CD8-positive, alpha-beta memory T cell (primary cell): ENCODE data around the gene CDC45. TPM values are rescaled to one million over a fixed set of nuclear protein-coding genes. Genes with fewer than 3 reads are reported as not detected.

Source experiments
- CTCF ChIA-PET: fragments of 350-600 bp; sonication (Branson Sonifier 250); formaldehyde crosslinking; loops from one replicate; lab custom pipeline; 2021; ENCODE audit warnings: antibody characterized with exemption; lab: Charles Lee
- POLR2A ChIA-PET: fragments of 350-600 bp; sonication (Branson Sonifier 250); formaldehyde crosslinking; loops from one replicate; lab custom pipeline; 2021; ENCODE audit warnings: antibody characterized with exemption; lab: Charles Lee
- DNase-seq, 5 donors: peaks; one replicate each; pipeline versions ENCODE4 v3.0.0 to v3.0.0-alpha.2; 2020 to 2022; ENCODE audit warnings: mixed read lengths in 1 of 5
- H3K27ac ChIP-seq: one replicate; pipeline ENCODE4 v1.7.0; 2013; ENCODE audit warnings: low read depth, mild to moderate bottlenecking, low read length, moderate library complexity
- H3K27me3 ChIP-seq: 2 replicates; pipeline ENCODE4 v1.7.0; 2013; ENCODE audit warnings: low read length, mild to moderate bottlenecking; ENCODE audit not compliant: insufficient read depth, poor library complexity, severe bottlenecking
- H3K36me3 ChIP-seq: 2 replicates; pipeline ENCODE4 v1.7.0; 2013; ENCODE audit warnings: mild to moderate bottlenecking, low read length, moderate library complexity; ENCODE audit not compliant: insufficient read depth
- H3K4me1 ChIP-seq: 2 replicates; pipeline ENCODE4 v1.7.0; 2013; ENCODE audit warnings: mild to moderate bottlenecking, low read length, moderate library complexity; ENCODE audit not compliant: insufficient read depth
- H3K4me3 ChIP-seq: 2 replicates; pipeline ENCODE4 v1.7.0; 2013; ENCODE audit warnings: mild to moderate bottlenecking, low read length
- H3K9me3 ChIP-seq: 2 replicates; pipeline ENCODE4 v1.7.0; 2013; ENCODE audit warnings: mild to moderate bottlenecking, low read length
- H3K27ac Mint-ChIP-seq, 8 donors: one replicate each; pipeline ENCODE4 v1.8.0; 2020 to 2021; ENCODE audit warnings: mixed read lengths in 8 of 8, mild to moderate bottlenecking in 6 of 8, inconsistent platforms in 3 of 8, moderate library complexity in 3 of 8
- H3K27me3 Mint-ChIP-seq, 2 donors: one replicate each; pipeline ENCODE4 v1.8.0; 2020 to 2021; ENCODE audit warnings: mixed read lengths in 2 of 2, mild to moderate bottlenecking in 1 of 2, moderate library complexity in 1 of 2
- H3K36me3 Mint-ChIP-seq, 3 donors: one replicate each; pipeline ENCODE4 v1.8.0; 2020 to 2021; ENCODE audit warnings: mixed read lengths in 3 of 3, inconsistent platforms in 1 of 3, mild to moderate bottlenecking in 1 of 3
- H3K4me1 Mint-ChIP-seq, 3 donors: one replicate each; pipeline ENCODE4 v1.8.0; 2020 to 2021; ENCODE audit warnings: mixed read lengths in 3 of 3, inconsistent platforms in 1 of 3, mild to moderate bottlenecking in 1 of 3
- H3K4me3 Mint-ChIP-seq, 7 donors: one replicate each; pipeline ENCODE4 v1.8.0; 2020 to 2021; ENCODE audit warnings: mixed read lengths in 7 of 7, mild to moderate bottlenecking in 6 of 7, moderate library complexity in 4 of 7, inconsistent platforms in 2 of 7
- H3K9me3 Mint-ChIP-seq, 5 donors: one replicate each; pipeline ENCODE4 v1.8.0; 2020 to 2022; ENCODE audit warnings: mixed read lengths in 5 of 5, mild to moderate bottlenecking in 3 of 5, moderate library complexity in 2 of 5, inconsistent platforms in 1 of 5
- polyA plus RNA-seq: library from polyadenylated mRNA; unstranded; fragments of 300-500 nt; fragmentation: Illumina TruSeq; gene quantifications from one replicate; pipeline ENCODE4 v1.2.3, GENCODE V29; 2021
- total RNA-seq, 2 experiments: library from RNA; stranded (reverse); gene quantifications; one replicate each; pipeline ENCODE4 v1.2.3, GENCODE V29; 2021

The CDC45 gene
- total and polyA plus RNA-seq, 3 experiments from 2014 or later, result 0.17 to 101 (median 99.0) TPM

DNA sequence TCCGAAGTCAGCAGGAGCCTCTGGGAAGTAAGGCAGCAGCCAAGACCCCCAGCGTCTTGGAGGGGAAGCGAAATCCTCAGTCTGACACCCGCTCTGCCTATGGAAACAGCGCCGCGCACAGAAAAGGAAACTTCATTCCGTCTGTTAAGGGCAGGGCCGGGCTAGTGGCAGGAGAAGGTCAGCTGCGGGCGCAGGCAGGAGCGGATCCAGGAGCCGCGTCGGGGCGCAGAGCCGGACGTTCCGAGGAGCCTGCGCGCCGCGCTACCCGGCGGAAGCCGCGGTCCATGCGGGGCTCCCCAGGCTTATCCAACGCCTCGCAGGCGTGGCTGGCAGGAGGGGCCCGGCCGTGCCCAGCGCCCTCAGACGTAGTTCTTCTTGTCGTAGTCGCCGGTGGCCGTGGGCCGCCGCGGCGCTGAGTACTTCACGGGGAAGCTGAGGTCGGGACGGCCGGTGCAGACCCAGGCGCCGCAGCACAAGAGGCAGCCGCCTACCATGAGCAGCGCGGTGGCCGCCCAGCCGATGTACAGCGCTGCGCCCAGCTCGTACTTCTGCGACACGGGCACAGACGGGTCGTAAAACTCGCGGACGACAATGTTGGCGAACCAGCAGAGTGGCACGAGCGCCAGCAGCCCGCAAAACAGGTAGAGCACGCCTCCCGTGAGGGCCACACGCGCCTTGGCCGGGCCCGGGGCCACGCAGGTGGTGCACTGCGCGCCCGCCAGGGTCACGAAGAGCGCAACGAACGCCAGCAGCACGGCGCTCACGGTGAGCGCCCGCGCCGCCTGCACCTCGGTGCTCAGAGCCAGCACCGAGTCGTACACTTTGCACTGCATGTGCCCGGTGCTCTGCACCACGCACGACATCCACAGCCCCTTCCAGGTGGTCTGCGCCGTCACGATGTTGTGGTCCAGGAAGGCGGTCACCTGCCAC is 43.8 kb downstream of the CDC45 start:
- Histone ChIP-seq H3K27ac (no peak overlapping the region), H3K4me1 (no peaks in the 10 kb centered on the region), H3K27me3 (peaks cover 7% of the 10 kb centered on the region), H3K4me3 (peak overlapping the region; percentile 32), H3K9me3 (no peaks in the 10 kb centered on the region), H3K36me3 (no peaks in the 10 kb centered on the region)
- Mint-ChIP-seq H3K27me3 (peaks cover 12 to 32% of the 10 kb centered on the region in 2 donors), H3K4me1 (peaks cover 0 to 7% (median 2%) of the 10 kb centered on the region in 3 donors), H3K4me3 (peak overlapping the region in 2 of 7 donors; percentile 13 to 47), H3K9me3 (no peaks in the 10 kb centered on the region), H3K36me3 (no peaks in the 10 kb centered on the region), H3K27ac (no peak overlapping the region)
- POLR2A ChIA-PET, result no interaction called here
- no peak for DNase-seq
- CTCF ChIA-PET, result no interaction called here

DNA sequence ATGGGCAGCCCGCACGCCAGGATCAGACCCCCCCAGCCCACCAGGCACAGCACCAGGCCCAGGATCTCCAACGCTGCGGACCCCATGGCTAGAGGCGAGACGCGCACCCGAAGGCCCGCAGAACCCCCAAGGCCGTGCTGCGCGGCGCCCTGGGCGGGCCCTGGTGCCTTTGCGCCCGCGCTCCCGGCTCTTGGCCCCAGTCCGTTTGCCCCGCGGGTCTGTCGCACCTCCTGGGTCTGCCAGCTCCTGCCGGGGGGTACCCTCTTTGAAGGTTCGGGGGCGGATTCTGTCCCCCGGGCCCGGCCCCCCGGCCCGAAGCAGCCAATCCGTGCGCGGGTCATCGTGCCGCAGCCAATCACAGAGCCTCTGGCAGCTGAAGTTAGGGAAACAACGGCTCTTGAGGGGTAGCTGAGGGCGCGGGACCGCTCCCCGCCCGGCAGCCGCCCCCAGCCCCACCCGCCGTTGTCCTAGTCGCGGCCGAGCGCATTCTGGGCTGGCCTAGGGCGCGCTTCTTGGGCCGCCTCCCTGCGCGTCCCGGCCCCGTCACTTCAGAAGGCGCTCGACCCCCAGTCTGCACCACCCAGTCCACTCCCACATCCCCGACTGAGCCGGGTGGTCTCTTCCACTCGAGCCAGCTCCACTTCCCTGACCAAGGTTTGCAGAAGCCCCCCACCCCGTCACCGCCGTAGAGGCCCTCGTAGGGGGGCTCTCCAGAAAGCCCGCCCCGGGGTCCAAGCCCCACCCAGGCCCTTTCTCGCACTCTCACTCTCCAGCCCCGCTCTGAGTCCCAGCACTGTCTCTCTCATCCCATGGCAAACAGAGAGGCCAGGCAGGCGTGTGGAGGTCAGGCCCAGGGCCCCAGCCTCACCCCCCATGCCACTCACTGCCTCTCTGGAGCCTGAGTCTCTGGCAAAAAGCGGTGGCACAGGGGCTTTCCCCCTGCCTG is 44.7 kb downstream of the CDC45 start, which contains the start of gene CLDN5:
TSS of gene CLDN5 (minus strand) at position 241 of the 946 bp plus-strand sequence. CDS start at position 86, 155 bp downstream.
- DNase-seq, result no peak
- Mint-ChIP-seq H3K4me3 (peak within 1 kb of the TSS in 2 of 7 donors; percentile 13 to 47), H3K27ac (no peak within 1 kb of the TSS), H3K36me3 (no peaks in the 10 kb centered on the region), H3K4me1 (peaks cover 0 to 7% (median 2%) of the 10 kb centered on the region in 3 donors), H3K27me3 (peaks cover 16 to 32% of the 10 kb centered on the region in 2 donors), H3K9me3 (no peaks in the 10 kb centered on the region)
- H3K27me3 ChIP-seq, result peaks cover 7% of the 10 kb centered on the region
- no peak within 1 kb of the TSS for H3K27ac ChIP-seq
- CTCF ChIA-PET, result no interaction called here
- H3K36me3 ChIP-seq, result no peaks in the 10 kb centered on the region
- H3K4me3 ChIP-seq, result peak within 1 kb of the TSS; percentile 32
- POLR2A ChIA-PET, result no interaction called here
- no peaks in the 10 kb centered on the region for H3K4me1 ChIP-seq
- no peaks in the 10 kb centered on the region for H3K9me3 ChIP-seq

DNA sequence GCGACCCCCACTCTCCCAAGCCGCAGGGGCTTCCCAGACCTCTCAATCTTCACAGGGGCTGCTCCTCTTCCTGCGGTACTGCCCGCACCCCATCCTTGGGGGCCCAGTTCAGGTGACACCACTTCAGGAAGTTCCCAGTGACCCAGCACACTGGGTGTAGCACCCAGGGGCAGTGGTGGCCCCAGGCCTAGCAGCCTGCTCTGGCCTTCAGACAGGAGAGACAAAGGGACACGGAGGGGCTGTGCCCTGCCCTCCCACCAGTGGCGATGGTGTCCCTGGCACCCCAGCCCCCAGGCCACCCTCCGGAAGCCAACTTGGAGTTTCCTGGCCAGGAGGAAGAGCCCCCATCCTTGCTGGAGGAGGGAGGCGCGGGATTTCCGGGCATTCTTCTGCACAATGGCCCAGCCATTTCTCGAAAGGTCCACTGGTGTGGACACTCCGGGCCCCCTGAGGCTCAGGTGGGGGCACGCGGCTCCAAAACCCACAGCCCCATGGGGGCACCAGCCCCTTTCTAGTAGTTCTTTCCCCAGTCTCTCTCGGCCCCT is 45.5 kb downstream of the CDC45 start:
- Mint-ChIP-seq H3K27ac (no peak overlapping the region), H3K4me3 (no peak overlapping the region), H3K4me1 (peaks cover 0 to 7% (median 2%) of the 10 kb centered on the region in 3 donors), H3K36me3 (no peaks in the 10 kb centered on the region), H3K9me3 (no peaks in the 10 kb centered on the region), H3K27me3 (peaks cover 18 to 32% of the 10 kb centered on the region in 2 donors)
- CTCF ChIA-PET, result no interaction called here
- H3K27ac ChIP-seq, result no peak overlapping the region
- peaks cover 7% of the 10 kb centered on the region for H3K27me3 ChIP-seq
- no peak overlapping the region for H3K4me3 ChIP-seq
- no peaks in the 10 kb centered on the region for H3K9me3 ChIP-seq
- POLR2A ChIA-PET, result no interaction called here
- H3K4me1 ChIP-seq, result no peaks in the 10 kb centered on the region
- DNase-seq, result no peak
- H3K36me3 ChIP-seq, result no peaks in the 10 kb centered on the region

GRCh38 chr22:19525666-19526065 is 45.9 kb downstream of the CDC45 start:
- Histone ChIP-seq H3K4me1 (no peaks in the 10 kb centered on the region), H3K27ac (no peak overlapping the region), H3K27me3 (peaks cover 7% of the 10 kb centered on the region), H3K36me3 (no peaks in the 10 kb centered on the region), H3K9me3 (no peaks in the 10 kb centered on the region), H3K4me3 (no peak overlapping the region)
- Mint-ChIP-seq H3K9me3 (no peaks in the 10 kb centered on the region), H3K4me3 (no peak overlapping the region), H3K27ac (peak overlapping the region in 2 of 8 donors; percentile 55 to 75), H3K27me3 (peaks cover 22 to 32% of the 10 kb centered on the region in 2 donors), H3K36me3 (no peaks in the 10 kb centered on the region), H3K4me1 (peaks cover 0 to 7% (median 2%) of the 10 kb centered on the region in 3 donors)
- ChIA-PET CTCF (no interaction called here), POLR2A (no interaction called here)
- DNase-seq, result no peak

DNA sequence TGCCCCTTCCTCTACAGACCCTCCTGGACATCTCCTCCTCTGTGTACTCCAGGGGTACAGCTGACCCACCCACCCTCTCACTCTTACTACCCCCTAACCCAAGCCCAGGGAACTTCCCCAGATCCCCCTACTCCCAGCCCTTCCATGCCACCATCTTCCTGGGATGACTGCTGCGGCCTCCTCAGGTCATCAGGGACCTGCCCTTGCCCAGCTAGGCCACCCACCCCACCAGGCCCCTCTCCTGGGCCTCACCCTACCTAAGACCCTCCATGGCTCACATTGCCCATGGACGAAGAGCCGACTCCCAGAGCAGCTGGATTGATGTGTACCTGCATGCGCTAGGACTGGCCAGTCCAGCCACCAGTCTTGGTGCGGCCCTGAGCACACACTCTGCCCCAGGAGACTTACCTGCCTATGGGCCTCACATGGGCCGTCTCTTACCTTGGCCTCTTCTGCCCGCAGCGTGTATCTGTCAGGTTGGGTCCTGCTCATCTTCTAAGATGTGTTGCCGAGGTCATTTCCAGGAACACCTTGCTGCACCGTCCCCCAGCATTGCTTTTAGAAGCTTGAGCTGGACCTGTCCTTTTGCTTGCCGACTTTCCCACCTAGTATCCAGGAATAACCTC is 46.5 kb downstream of the CDC45 start:
- no peaks in the 10 kb centered on the region for H3K36me3 Mint-ChIP-seq
- H3K4me1 Mint-ChIP-seq, result peaks cover 0 to 7% (median 2%) of the 10 kb centered on the region in 3 donors
- no peak overlapping the region for H3K4me3 ChIP-seq
- no peaks in the 10 kb centered on the region for H3K9me3 Mint-ChIP-seq
- H3K4me1 ChIP-seq, result no peaks in the 10 kb centered on the region
- peak overlapping the region in 1 of 7 donors; percentile 51 for H3K4me3 Mint-ChIP-seq
- CTCF ChIA-PET, result no interaction called here
- DNase-seq, result no peak
- no peaks in the 10 kb centered on the region for H3K36me3 ChIP-seq
- H3K27ac ChIP-seq, result no peak overlapping the region
- H3K27me3 Mint-ChIP-seq, result peaks cover 22 to 32% of the 10 kb centered on the region in 2 donors
- peaks cover 7% of the 10 kb centered on the region for H3K27me3 ChIP-seq
- H3K27ac Mint-ChIP-seq, result peak overlapping the region in 1 of 8 donors; percentile 55
- POLR2A ChIA-PET, result no interaction called here
- no peaks in the 10 kb centered on the region for H3K9me3 ChIP-seq

GRCh38 chr22:19526702-19527111 is 47.0 kb downstream of the CDC45 start:
- Mint-ChIP-seq H3K4me1 (peaks cover 0 to 7% (median 2%) of the 10 kb centered on the region in 3 donors), H3K27ac (no peak overlapping the region), H3K4me3 (no peak overlapping the region), H3K36me3 (no peaks in the 10 kb centered on the region), H3K9me3 (no peaks in the 10 kb centered on the region), H3K27me3 (peaks cover 22 to 32% of the 10 kb centered on the region in 2 donors)
- H3K27ac ChIP-seq, result no peak overlapping the region
- no peaks in the 10 kb centered on the region for H3K9me3 ChIP-seq
- ChIA-PET POLR2A (no interaction called here), CTCF (no interaction called here)
- H3K4me3 ChIP-seq, result no peak overlapping the region
- no peaks in the 10 kb centered on the region for H3K36me3 ChIP-seq
- H3K4me1 ChIP-seq, result no peaks in the 10 kb centered on the region
- peaks cover 7% of the 10 kb centered on the region for H3K27me3 ChIP-seq
- no peak for DNase-seq

GRCh38 chr22:19527321-19527721 is 47.6 kb downstream of the CDC45 start:
- Mint-ChIP-seq H3K27ac (no peak overlapping the region), H3K4me1 (peaks cover 0 to 7% (median 2%) of the 10 kb centered on the region in 3 donors), H3K9me3 (no peaks in the 10 kb centered on the region), H3K4me3 (no peak overlapping the region), H3K36me3 (no peaks in the 10 kb centered on the region), H3K27me3 (peaks cover 22 to 32% of the 10 kb centered on the region in 2 donors)
- Histone ChIP-seq H3K27me3 (peaks cover 7% of the 10 kb centered on the region), H3K4me3 (no peak overlapping the region), H3K9me3 (no peaks in the 10 kb centered on the region), H3K27ac (no peak overlapping the region), H3K4me1 (no peaks in the 10 kb centered on the region), H3K36me3 (no peaks in the 10 kb centered on the region)
- POLR2A ChIA-PET, result no interaction called here
- CTCF ChIA-PET, result no interaction called here
- DNase-seq, result no peak
